Tibial artery (tissue), 4 donors: ENCODE results near the gene PFN4.
A peak's percentile ranks its signal among the peaks of the same experiment; 100 is the strongest.

ENCODE experiments used
- DNase-seq, 2 donors: peaks; one replicate each; pipeline ENCODE4 v3.0.0-alpha.2; 2019
- H3K27ac ChIP-seq, 2 donors: fragments of 200-600 bp; sonication (generic) in 1 of 2; 1 replicate in 1 of 2; 2 replicates in 1 of 2; pipeline ENCODE4 v1.5.1; 2018 to 2019; ENCODE audit warnings: mild to moderate bottlenecking in 1 of 2
- H3K27me3 ChIP-seq, 2 donors: fragments of 200-600 bp; sonication (generic) in 1 of 2; one replicate each; pipeline versions ENCODE4 v1.5.1 to v1.6.0; 2016 to 2019
- H3K36me3 ChIP-seq, 3 donors: fragments of 200-600 bp; sonication (generic) in 2 of 3; one replicate each; pipeline ENCODE4 v1.5.1; 2016 to 2019; ENCODE audit warnings: mild to moderate bottlenecking in 2 of 3
- H3K4me1 ChIP-seq, 4 donors: fragments of 200-600 bp; sonication (generic) in 2 of 4; 1 replicate in 3 of 4; 2 replicates in 1 of 4; pipeline ENCODE4 v1.5.1; 2016 to 2019
- H3K4me3 ChIP-seq, 2 donors: fragments of 200-600 bp; sonication (generic) in 1 of 2; 1 replicate in 1 of 2; 2 replicates in 1 of 2; pipeline ENCODE4 v1.5.1; 2018 to 2019; ENCODE audit warnings: mild to moderate bottlenecking in 2 of 2
- H3K9me3 ChIP-seq, 3 donors: fragments of 200-600 bp; sonication (generic) in 1 of 3; one replicate each; pipeline ENCODE4 v1.5.1; 2016 to 2019
- CTCF ChIP-seq, 2 experiments: fragments of 200-600 bp in 1 of 2; fragments of 450-650 bp in 1 of 2; IDR thresholded peaks; one replicate each; pipeline ENCODE4 v1.5.1; 2017 to 2019; ENCODE audit warnings: antibody characterized with exemption in 2 of 2, mild to moderate bottlenecking in 1 of 2, moderate library complexity in 1 of 2
- intact Hi-C: fragments of 100-400 bp; cut with DNase I; formaldehyde crosslinking; loops from one replicate; pipeline ENCODE4 v1.15.0; 2023; ENCODE audit warnings: low total_unique reads

PFN4 gene

GRCh38 chr2:24123195-24123921, at the start of gene PFN4, which contains the start of gene FAM228B:
PFN4 (minus strand) TSS chr2:24123334; CDS start chr2:24122535, 799 bp downstream.
FAM228B (plus strand) TSS chr2:24123469; CDS start chr2:24124362, 893 bp downstream.
- peaks cover 0 to 27% (median 14%) of the 10 kb centered on the region in 4 donors for H3K4me1 ChIP-seq
- intact Hi-C loops, result no loop called here
- no peak for TF ChIP-seq CTCF (IDR thresholded peaks at IDR 0.05)
- H3K36me3 ChIP-seq, result no peaks in the 10 kb centered on the region
- DNase-seq, result peak; percentile 85 to 94
- peak within 1 kb of the TSS; percentile 79 to 84 for H3K4me3 ChIP-seq
- no peaks in the 10 kb centered on the region for H3K27me3 ChIP-seq
- no peaks in the 10 kb centered on the region for H3K9me3 ChIP-seq
- peak within 1 kb of the TSS; percentile 94 for H3K27ac ChIP-seq

GRCh38 chr2:24169023-24169422, 45.9 kb upstream of the PFN4 start:
- Histone ChIP-seq H3K27ac (no peak overlapping the region), H3K36me3 (no peaks in the 10 kb centered on the region), H3K9me3 (no peaks in the 10 kb centered on the region), H3K4me1 (no peaks in the 10 kb centered on the region), H3K4me3 (no peak overlapping the region), H3K27me3 (no peaks in the 10 kb centered on the region)
- DNase-seq, result no peak
- no peak for TF ChIP-seq CTCF (IDR thresholded peaks at IDR 0.05)
- intact Hi-C loops, result no loop called here

- Histone ChIP-seq H3K4me1 (no peaks in the 10 kb centered on the region), H3K4me3 (no peak overlapping the region), H3K27ac (no peak overlapping the region), H3K36me3 (peaks cover 0 to 16% (median 7%) of the 10 kb centered on the region in 3 donors), H3K27me3 (no peaks in the 10 kb centered on the region), H3K9me3 (no peaks in the 10 kb centered on the region)
- no peak for DNase-seq
- intact Hi-C loops, result no loop called here
- TF ChIP-seq CTCF (IDR thresholded peaks at IDR 0.05), result peak; percentile 14 to 39
Measured at GRCh38 chr2:24164416-24164973, 41.4 kb upstream of the PFN4 start.

- H3K4me1 ChIP-seq, result no peaks in the 10 kb centered on the region
- no peak overlapping the region for H3K27ac ChIP-seq
- intact Hi-C loops, result no loop called here
- H3K36me3 ChIP-seq, result peaks cover 0 to 17% (median 12%) of the 10 kb centered on the region in 3 donors
- H3K4me3 ChIP-seq, result no peak overlapping the region
- H3K9me3 ChIP-seq, result no peaks in the 10 kb centered on the region
- no peak for DNase-seq
- TF ChIP-seq CTCF (IDR thresholded peaks at IDR 0.05), result no peak
- no peaks in the 10 kb centered on the region for H3K27me3 ChIP-seq
Measured at GRCh38 chr2:24163601-24164000, 40.5 kb upstream of the PFN4 start.

GRCh38 chr2:24163186-24163585, 40.1 kb upstream of the PFN4 start:
- intact Hi-C loops, result no loop called here
- no peaks in the 10 kb centered on the region for H3K27me3 ChIP-seq
- H3K36me3 ChIP-seq, result peaks cover 0 to 17% (median 14%) of the 10 kb centered on the region in 3 donors
- H3K27ac ChIP-seq, result no peak overlapping the region
- H3K4me1 ChIP-seq, result no peaks in the 10 kb centered on the region
- DNase-seq, result no peak
- no peak overlapping the region for H3K4me3 ChIP-seq
- no peak for TF ChIP-seq CTCF (IDR thresholded peaks at IDR 0.05)
- H3K9me3 ChIP-seq, result no peaks in the 10 kb centered on the region
